Mesendoderm (in vitro differentiated cells): ENCODE results near the gene CLDN18.
A peak's percentile ranks its signal among the peaks of the same experiment; 100 is the strongest.

Experiments
- DNase-seq: peaks from one replicate; pipeline ENCODE4 v3.0.0; 2013
- H2AK5ac ChIP-seq: 2 replicates; pipeline ENCODE4 v1.6.1; 2013; ENCODE audit warnings: low read length, inconsistent platforms
- H2BK120ac ChIP-seq: 2 replicates; pipeline ENCODE4 v1.6.1; 2013; ENCODE audit warnings: low read depth, mild to moderate bottlenecking, low read length, moderate library complexity, mixed read lengths
- H2BK15ac ChIP-seq: replicated peaks from 2 replicates; pipeline ENCODE4 v1.6.1; 2013; ENCODE audit warnings: low read depth, mild to moderate bottlenecking, moderate library complexity
- H2BK5ac ChIP-seq: 2 replicates; pipeline ENCODE4 v1.6.1; 2013; ENCODE audit warnings: low read length, inconsistent platforms
- H3K18ac ChIP-seq: 2 replicates; pipeline ENCODE4 v1.6.1; 2013; ENCODE audit warnings: mild to moderate bottlenecking, low read length, mixed read lengths
- H3K23ac ChIP-seq: one replicate; pipeline ENCODE4 v1.6.1; 2013; ENCODE audit warnings: low read length
- H3K27ac ChIP-seq: 2 replicates; pipeline ENCODE4 v1.5.1; 2013; ENCODE audit warnings: low read depth, mild to moderate bottlenecking, inconsistent platforms, low read length, moderate library complexity
- H3K27me3 ChIP-seq: 2 replicates; pipeline ENCODE4 v1.6.1; 2013; ENCODE audit warnings: low read length, control low read depth, mild to moderate bottlenecking, inconsistent platforms; ENCODE audit not compliant: insufficient read depth, poor library complexity
- H3K36me3 ChIP-seq: 2 replicates; pipeline ENCODE4 v1.6.1; 2013; ENCODE audit warnings: low read length, inconsistent platforms; ENCODE audit not compliant: control insufficient read depth, insufficient read depth
- H3K4ac ChIP-seq: one replicate; pipeline ENCODE4 v1.6.1; 2013; ENCODE audit warnings: low read depth, mild to moderate bottlenecking, low read length, moderate library complexity
- H3K4me1 ChIP-seq: 2 replicates; pipeline ENCODE4 v1.6.1; 2013; ENCODE audit warnings: low read depth, low read length, inconsistent platforms; ENCODE audit not compliant: control insufficient read depth
- H3K4me2 ChIP-seq: 2 replicates; pipeline ENCODE4 v1.6.1; 2013; ENCODE audit warnings: low read length
- H3K4me3 ChIP-seq: 2 replicates; pipeline ENCODE4 v1.5.1; 2013; ENCODE audit warnings: mild to moderate bottlenecking, low read length
- H3K56ac ChIP-seq: one replicate; pipeline ENCODE4 v1.6.1; 2013; ENCODE audit warnings: low read length
- H3K79me1 ChIP-seq: 2 replicates; pipeline ENCODE4 v1.6.1; 2013; ENCODE audit warnings: low read length, inconsistent platforms
- H3K79me2 ChIP-seq: 2 replicates; pipeline ENCODE4 v1.6.1; 2013; ENCODE audit warnings: mild to moderate bottlenecking, low read length; ENCODE audit not compliant: control insufficient read depth, insufficient read depth
- H3K9ac ChIP-seq: 2 replicates; pipeline ENCODE4 v1.6.1; 2013; ENCODE audit warnings: low read length, inconsistent platforms
- H4K5ac ChIP-seq: one replicate; pipeline ENCODE4 v1.6.1; 2013; ENCODE audit warnings: low read length
- H4K8ac ChIP-seq: one replicate; pipeline ENCODE4 v1.6.1; 2013; ENCODE audit warnings: low read depth, mild to moderate bottlenecking, control low read depth, low read length, moderate library complexity
- WGBS: extraction: QIAGEN DNeasy Blood & Tissue Kit; methylation state at CpG from one replicate; pipeline ENCODE4 v1.1.7; 2013; ENCODE audit warnings: low lambda C conversion rate, missing lambda C conversion rate; ENCODE audit not compliant: insufficient coverage; ENCODE audit errors: extremely low coverage; 5-methylcytosine and 5-hydroxymethylcytosine counted together

Gene CLDN18

DNA sequence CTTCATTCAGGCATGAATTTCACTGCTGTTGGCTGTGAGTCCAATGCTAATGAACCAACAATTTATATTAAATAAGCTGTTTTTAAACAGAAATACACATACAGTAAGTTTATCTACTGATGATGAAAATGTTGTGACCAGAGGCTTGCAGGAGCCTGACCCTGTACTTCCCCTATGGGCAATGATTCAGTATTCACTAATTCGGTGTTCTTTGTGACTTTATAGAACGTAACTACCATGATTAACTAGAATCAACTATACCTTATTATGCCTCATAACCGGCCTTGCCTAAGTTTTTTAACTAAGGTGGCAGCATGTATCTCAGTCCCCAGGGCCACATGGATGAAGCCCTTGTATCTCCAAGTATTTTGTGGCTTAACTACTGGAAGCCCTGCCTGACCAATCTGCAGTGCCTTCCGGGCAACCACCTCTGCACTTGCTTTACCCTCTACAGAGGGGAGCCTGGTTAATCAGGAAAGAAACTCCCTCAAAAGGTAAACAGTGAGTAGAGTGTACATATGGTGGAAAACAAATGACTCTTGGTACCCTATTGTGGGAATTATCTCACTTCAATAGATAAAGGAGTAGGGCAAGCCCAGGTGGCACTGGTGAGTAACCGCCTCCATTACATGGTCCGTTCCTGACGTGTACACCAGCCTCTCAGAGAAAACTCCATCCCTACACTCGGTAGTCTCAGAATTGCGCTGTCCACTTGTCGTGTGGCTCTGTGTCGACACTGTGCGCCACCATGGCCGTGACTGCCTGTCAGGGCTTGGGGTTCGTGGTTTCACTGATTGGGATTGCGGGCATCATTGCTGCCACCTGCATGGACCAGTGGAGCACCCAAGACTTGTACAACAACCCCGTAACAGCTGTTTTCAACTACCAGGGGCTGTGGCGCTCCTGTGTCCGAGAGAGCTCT, 11.6 kb upstream of the CLDN18 start:
- no CpG with 5 or more reads among the region's 18 CpGs for WGBS
- Histone ChIP-seq H2BK15ac (no peak overlapping the region), H3K56ac (no peak overlapping the region), H2BK5ac (no peak overlapping the region), H3K36me3 (no peaks in the 10 kb centered on the region), H3K4me3 (no peak overlapping the region), H3K79me1 (no peaks in the 10 kb centered on the region), H3K4me1 (no peaks in the 10 kb centered on the region), H3K4ac (no peak overlapping the region), H2AK5ac (no peak overlapping the region), H3K4me2 (no peak overlapping the region), H3K23ac (no peak overlapping the region), H4K8ac (no peak overlapping the region), H3K27me3 (no peaks in the 10 kb centered on the region), H3K18ac (no peak overlapping the region), H3K27ac (no peak overlapping the region), H4K5ac (no peak overlapping the region), H3K79me2 (no peaks in the 10 kb centered on the region), H2BK120ac (no peak overlapping the region), H3K9ac (no peak overlapping the region)
- DNase-seq, result no peak

DNA sequence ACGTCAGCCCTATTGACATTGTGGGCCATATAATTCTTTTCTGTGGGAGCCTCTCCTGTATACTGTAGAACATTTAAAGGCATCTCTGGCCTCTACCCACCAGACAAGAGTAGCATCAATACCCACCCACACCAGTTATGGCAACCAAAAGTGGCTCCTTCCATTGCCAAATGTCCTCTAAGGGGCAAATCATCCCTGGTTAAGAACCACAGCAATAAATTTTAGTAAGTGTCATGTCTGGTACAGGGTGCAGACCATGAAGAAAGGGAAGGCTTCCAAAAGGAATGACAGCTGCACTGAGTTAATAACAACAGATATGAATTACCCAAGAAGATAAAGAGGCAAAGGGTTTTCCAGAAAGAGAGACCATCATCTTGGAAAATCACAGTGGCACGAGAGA, 6.9 kb upstream of the CLDN18 start:
- no peaks in the 10 kb centered on the region for H3K27me3 ChIP-seq
- H3K79me2 ChIP-seq, result no peaks in the 10 kb centered on the region
- no peak overlapping the region for H3K4ac ChIP-seq
- no CpG with 5 or more reads among the region's 2 CpGs for WGBS
- no peak overlapping the region for H4K5ac ChIP-seq
- H3K56ac ChIP-seq, result no peak overlapping the region
- H3K18ac ChIP-seq, result no peak overlapping the region
- H2AK5ac ChIP-seq, result no peak overlapping the region
- no peak for DNase-seq
- no peak overlapping the region for H3K23ac ChIP-seq
- H4K8ac ChIP-seq, result no peak overlapping the region
- no peak overlapping the region for H3K9ac ChIP-seq
- H3K36me3 ChIP-seq, result no peaks in the 10 kb centered on the region
- no peaks in the 10 kb centered on the region for H3K79me1 ChIP-seq
- no peak overlapping the region for H3K27ac ChIP-seq
- H3K4me1 ChIP-seq, result no peaks in the 10 kb centered on the region
- H2BK15ac ChIP-seq, result no peak overlapping the region
- no peak overlapping the region for H3K4me3 ChIP-seq
- no peak overlapping the region for H2BK120ac ChIP-seq
- H3K4me2 ChIP-seq, result no peak overlapping the region
- H2BK5ac ChIP-seq, result no peak overlapping the region

DNA sequence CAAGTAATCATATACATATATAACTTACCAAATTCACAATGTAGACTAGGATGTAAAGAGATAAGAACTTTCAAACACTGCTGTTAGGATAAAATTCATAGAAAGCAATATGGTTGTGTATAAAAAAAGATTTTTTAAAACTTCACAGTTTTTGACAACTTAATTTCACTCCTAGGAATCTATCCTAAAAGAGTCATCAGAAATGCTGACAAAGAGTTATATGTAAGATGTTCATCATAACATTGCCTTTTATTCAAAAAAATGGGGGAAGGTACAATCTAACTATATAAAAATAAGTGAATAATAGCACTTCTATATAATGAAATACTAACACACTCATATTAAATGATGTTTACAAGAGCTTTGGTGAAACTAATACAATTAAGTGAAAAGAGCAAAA, 4.3 kb upstream of the CLDN18 start:
- Histone ChIP-seq H4K8ac (no peak overlapping the region), H3K27ac (no peak overlapping the region), H2BK120ac (no peak overlapping the region), H2AK5ac (no peak overlapping the region), H4K5ac (no peak overlapping the region), H3K4me1 (no peaks in the 10 kb centered on the region), H3K79me1 (no peaks in the 10 kb centered on the region), H2BK5ac (no peak overlapping the region), H3K4me3 (no peak overlapping the region), H3K79me2 (no peaks in the 10 kb centered on the region), H3K18ac (no peak overlapping the region), H2BK15ac (no peak overlapping the region), H3K56ac (no peak overlapping the region), H3K4me2 (no peak overlapping the region), H3K4ac (no peak overlapping the region), H3K27me3 (no peaks in the 10 kb centered on the region), H3K36me3 (no peaks in the 10 kb centered on the region), H3K9ac (no peak overlapping the region), H3K23ac (no peak overlapping the region)
- DNase-seq, result no peak

DNA sequence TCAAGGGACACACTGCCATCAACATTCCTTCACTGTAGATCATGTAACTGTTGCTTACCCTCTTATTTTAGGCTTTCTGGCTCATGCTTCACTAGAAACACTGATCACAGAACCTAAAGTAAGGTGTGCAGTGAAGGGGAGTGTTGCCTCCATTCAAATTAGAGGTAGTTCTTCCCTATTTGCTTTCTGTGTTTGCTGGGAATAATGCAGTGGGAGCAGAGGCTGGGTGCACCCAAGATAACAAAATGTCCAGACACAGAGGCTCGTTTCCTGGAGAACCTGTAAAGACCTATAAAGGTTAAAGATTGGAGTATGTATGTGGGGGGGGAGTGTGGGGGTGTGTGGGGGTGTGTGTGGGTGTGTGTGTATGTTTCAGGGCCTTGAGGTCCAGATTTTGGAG, 2.1 kb upstream of the CLDN18 start:
- Histone ChIP-seq H3K79me2 (no peaks in the 10 kb centered on the region), H2AK5ac (no peak overlapping the region), H4K5ac (no peak overlapping the region), H3K9ac (no peak overlapping the region), H3K23ac (no peak overlapping the region), H3K4me1 (no peaks in the 10 kb centered on the region), H3K27ac (no peak overlapping the region), H3K56ac (no peak overlapping the region), H2BK5ac (no peak overlapping the region), H4K8ac (no peak overlapping the region), H3K18ac (no peak overlapping the region), H3K36me3 (no peaks in the 10 kb centered on the region), H3K4me2 (no peak overlapping the region), H3K27me3 (no peaks in the 10 kb centered on the region), H3K4me3 (no peak overlapping the region), H3K4ac (no peak overlapping the region), H2BK15ac (no peak overlapping the region), H2BK120ac (no peak overlapping the region), H3K79me1 (no peaks in the 10 kb centered on the region)
- no CpG with 5 or more reads among the region's 1 CpG for WGBS
- DNase-seq, result no peak

DNA sequence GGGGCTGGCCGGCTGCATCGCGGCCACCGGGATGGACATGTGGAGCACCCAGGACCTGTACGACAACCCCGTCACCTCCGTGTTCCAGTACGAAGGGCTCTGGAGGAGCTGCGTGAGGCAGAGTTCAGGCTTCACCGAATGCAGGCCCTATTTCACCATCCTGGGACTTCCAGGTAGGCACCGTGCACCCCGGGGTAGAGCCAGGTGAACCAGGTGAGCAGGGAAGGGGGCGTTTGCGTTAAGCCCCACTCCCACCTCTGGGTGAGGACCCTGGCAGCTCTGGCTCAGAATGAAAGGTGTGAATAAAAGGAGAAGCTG, 267 bp downstream of the CLDN18 start:
- Histone ChIP-seq H2BK5ac (no peak overlapping the region), H3K56ac (no peak overlapping the region), H2BK120ac (no peak overlapping the region), H3K79me1 (no peaks in the 10 kb centered on the region), H3K27me3 (no peaks in the 10 kb centered on the region), H3K23ac (no peak overlapping the region), H3K79me2 (no peaks in the 10 kb centered on the region), H3K4me2 (no peak overlapping the region), H4K8ac (no peak overlapping the region), H3K4me3 (no peak overlapping the region), H4K5ac (no peak overlapping the region), H3K9ac (no peak overlapping the region), H3K27ac (no peak overlapping the region), H2AK5ac (no peak overlapping the region), H3K4me1 (no peaks in the 10 kb centered on the region), H2BK15ac (no peak overlapping the region), H3K36me3 (no peaks in the 10 kb centered on the region), H3K4ac (no peak overlapping the region), H3K18ac (no peak overlapping the region)
- DNase-seq, result no peak
- no CpG with 5 or more reads among the region's 14 CpGs for WGBS

DNA sequence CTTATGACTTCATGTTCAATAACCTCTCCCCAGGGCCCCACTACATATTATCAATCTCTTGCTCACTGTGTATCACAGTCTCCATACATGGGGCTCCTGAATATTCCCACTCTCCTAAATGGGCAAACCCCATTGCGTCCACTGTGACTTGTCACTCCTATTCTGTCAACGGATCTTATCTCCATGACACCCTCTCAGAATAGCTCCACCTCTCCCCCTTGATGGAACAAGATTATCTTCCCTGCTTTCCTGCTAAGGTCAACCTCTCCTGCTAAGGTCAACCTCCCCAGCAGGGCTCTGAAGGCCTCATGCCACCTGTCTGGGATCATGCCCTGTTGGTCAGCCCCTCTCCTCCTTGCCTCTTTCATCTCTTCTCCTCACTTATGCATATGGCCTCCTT, 1.8 kb downstream of the CLDN18 start:
- H4K8ac ChIP-seq, result no peak overlapping the region
- no peak overlapping the region for H4K5ac ChIP-seq
- no peaks in the 10 kb centered on the region for H3K79me2 ChIP-seq
- H2AK5ac ChIP-seq, result no peak overlapping the region
- no peak overlapping the region for H3K27ac ChIP-seq
- H3K79me1 ChIP-seq, result no peaks in the 10 kb centered on the region
- no peak overlapping the region for H3K9ac ChIP-seq
- peak; percentile 66 for DNase-seq
- H3K4me1 ChIP-seq, result no peaks in the 10 kb centered on the region
- H3K4me2 ChIP-seq, result no peak overlapping the region
- no peak overlapping the region for H3K4ac ChIP-seq
- H3K56ac ChIP-seq, result no peak overlapping the region
- H2BK120ac ChIP-seq, result no peak overlapping the region
- H2BK15ac ChIP-seq, result no peak overlapping the region
- no peak overlapping the region for H3K23ac ChIP-seq
- H3K36me3 ChIP-seq, result no peaks in the 10 kb centered on the region
- H3K4me3 ChIP-seq, result no peak overlapping the region
- no peak overlapping the region for H3K18ac ChIP-seq
- H2BK5ac ChIP-seq, result no peak overlapping the region
- WGBS, result no CpG with 5 or more reads among the region's 2 CpGs
- H3K27me3 ChIP-seq, result no peaks in the 10 kb centered on the region
